HCT116 (cell line): ENCODE measurements around the gene RHOBTB1. TPM values are rescaled to one million over a fixed set of nuclear protein-coding genes. Genes with fewer than 3 reads are reported as not detected.

Experiments
- ATAC-seq: fragments of 200-7000 bp; cut with Tn5 transposase; 2 replicates; pipeline ENCODE4 v1.9.1; 2020; ENCODE audit warnings: mild to moderate bottlenecking, moderate library complexity
- BruUV-seq: library from RNA; stranded (reverse); fragments of 400-500 nt; replicated peaks from 2 replicates; lab custom pipeline; 2021; lab: Mats Ljungman, UMichigan
- CTCF ChIA-PET: fragments of 300-600 bp; sonication (Branson Sonifier 250); formaldehyde crosslinking; loops from one replicate; lab custom pipeline; 2021; ENCODE audit warnings: antibody characterized with exemption; lab: Charles Lee
- POLR2A ChIA-PET: fragments of 300-600, 350-600 bp; sonication (Branson Sonifier 250); formaldehyde crosslinking; loops from one replicate; lab custom pipeline; 2021; ENCODE audit warnings: antibody characterized with exemption; lab: Charles Lee
- RAD21 ChIA-PET, 2 experiments: fragments of 300-600 bp; sonication (Branson Sonifier 250); formaldehyde crosslinking; loops; one replicate each; lab custom pipeline; 2023; ENCODE audit warnings: low total read pairs in 2 of 2; ENCODE audit not compliant: uncharacterized antibody in 2 of 2, unreplicated experiment in 2 of 2, low non-redundant PET in 1 of 2; lab: Charles Lee
- DNase-seq: peaks from one replicate; pipeline ENCODE4 v3.0.0-alpha.2; 2010; ENCODE audit warnings: low read depth, low spot score
- H2AFZ ChIP-seq: fragments of 200-600 bp; shearing (Covaris generic), sonication (generic); 2 replicates; pipeline ENCODE4 v1.6.1; 2017; ENCODE audit warnings: low read depth, mixed run types, mixed read lengths, antibody characterized with exemption, low read length; ENCODE audit not compliant: poor library complexity, severe bottlenecking
- H3K27ac ChIP-seq: 2 replicates; pipeline ENCODE4 v1.5.1; 2012; ENCODE audit warnings: low read depth, low read length
- H3K27me3 ChIP-seq: fragments of 200-600 bp; sonication (generic); 2 replicates; pipeline ENCODE4 v1.6.1; 2016; ENCODE audit warnings: mixed run types, low read length, mixed read lengths; ENCODE audit not compliant: insufficient read depth
- H3K36me3 ChIP-seq, 2 experiments: fragments of 200-500 bp in 1 of 2; fragments of 200-600 bp in 1 of 2; sonication (Bioruptor generic) in 1 of 2; sonication (generic) in 1 of 2; 2 replicates each; pipeline versions ENCODE4 v1.5.1 to v1.6.1; 2014 to 2016; ENCODE audit warnings: low read length in 2 of 2, inconsistent platforms in 1 of 2, mixed read lengths in 1 of 2, mixed run types in 1 of 2; ENCODE audit not compliant: insufficient read depth in 2 of 2, control insufficient read depth in 1 of 2
- H3K4me1 ChIP-seq, 2 experiments: fragments of 200-600 bp in 1 of 2; sonication (generic) in 1 of 2; 2 replicates each; pipeline versions ENCODE4 v1.5.1 to v1.6.1; 2012 to 2017; ENCODE audit warnings: low read length in 2 of 2, inconsistent platforms in 1 of 2, mild to moderate bottlenecking in 1 of 2, mixed read lengths in 1 of 2, mixed run types in 1 of 2, moderate library complexity in 1 of 2; ENCODE audit not compliant: insufficient read depth in 2 of 2, control insufficient read depth in 1 of 2
- H3K4me2 ChIP-seq: fragments of 200-600 bp; sonication (generic); 2 replicates; pipeline ENCODE4 v1.6.1; 2017; ENCODE audit warnings: mixed run types, low read length, mixed read lengths
- H3K4me3 ChIP-seq, 2 experiments: fragments of 200-600 bp in 1 of 2; sonication (generic) in 1 of 2; replicated peaks in 1 of 2; 2 replicates each; pipeline ENCODE4 v1.5.1; 2011 to 2016; ENCODE audit warnings: low read length in 2 of 2, control low read depth in 1 of 2, low read depth in 1 of 2, mild to moderate bottlenecking in 1 of 2, mixed read lengths in 1 of 2, mixed run types in 1 of 2
- H3K79me2 ChIP-seq: fragments of 200-600 bp; sonication (generic); 2 replicates; pipeline ENCODE4 v1.6.1; 2017; ENCODE audit warnings: mild to moderate bottlenecking, mixed run types, low read length, moderate library complexity, mixed read lengths; ENCODE audit not compliant: insufficient read depth
- H3K9ac ChIP-seq: fragments of 200-600 bp; sonication (generic); 2 replicates; pipeline ENCODE4 v1.6.1; 2016; ENCODE audit warnings: low read length, mixed read lengths
- H3K9me2 ChIP-seq: fragments of 200-600 bp; sonication (generic), shearing (Covaris generic); 2 replicates; pipeline ENCODE4 v1.6.1; 2017; ENCODE audit warnings: mixed run types, mild to moderate bottlenecking, moderate library complexity; ENCODE audit not compliant: insufficient read depth
- H3K9me3 ChIP-seq, 2 experiments: fragments of 200-500 bp in 1 of 2; fragments of 200-600 bp in 1 of 2; sonication (Bioruptor generic) in 1 of 2; sonication (generic) in 1 of 2; 2 replicates each; pipeline ENCODE4 v1.6.1; 2014 to 2017; ENCODE audit warnings: low read length in 2 of 2, mixed read lengths in 2 of 2, inconsistent platforms in 1 of 2, low read depth in 1 of 2, mild to moderate bottlenecking in 1 of 2, mixed run types in 1 of 2, moderate library complexity in 1 of 2; ENCODE audit not compliant: control insufficient read depth in 1 of 2, insufficient read depth in 1 of 2
- H4K20me1 ChIP-seq: fragments of 200-600 bp; sonication (generic), shearing (Covaris generic); 2 replicates; pipeline ENCODE4 v1.6.1; 2017; ENCODE audit warnings: mixed run types, mild to moderate bottlenecking, moderate library complexity; ENCODE audit not compliant: insufficient read depth
- EGR1 ChIP-seq: IDR thresholded peaks from 2 replicates; pipeline ENCODE4 v1.6.1; 2012; ENCODE audit warnings: low read depth
- EZH2 ChIP-seq: fragments of 200-600 bp; sonication (generic); IDR thresholded peaks from 2 replicates; pipeline ENCODE4 v1.6.1; 2017; ENCODE audit warnings: antibody characterized with exemption, mixed run types
- POLR2AphosphoS5 ChIP-seq: IDR thresholded peaks from 2 replicates; pipeline ENCODE4 v1.6.1; 2011; ENCODE audit warnings: mild to moderate bottlenecking, low read depth, low read length, moderate library complexity
- RAD21 ChIP-seq: IDR thresholded peaks from 2 replicates; pipeline ENCODE4 v1.6.1; 2012; ENCODE audit warnings: low read depth, mild to moderate bottlenecking
- TCF7L2 ChIP-seq: IDR thresholded peaks from 2 replicates; pipeline ENCODE4 v1.7.0; 2011; ENCODE audit warnings: borderline replicate concordance, inconsistent platforms; ENCODE audit not compliant: insufficient read depth, insufficient read length; ENCODE audit errors: extremely low read depth
- ZFX ChIP-seq: fragments of 450-650 bp; IDR thresholded peaks from 2 replicates; pipeline ENCODE4 v1.6.1; 2017
- intact Hi-C: fragments of 100-400 bp; cut with micrococcal nuclease; formaldehyde crosslinking; loops from 2 replicates; pipeline ENCODE4 v1.10.0; 2022
- total RNA-seq: library from RNA; stranded (reverse); gene quantifications from one replicate; pipeline ENCODE4 v1.2.1, GENCODE V29; 2021; ENCODE audit not compliant: unreplicated experiment
- TF ChIP-seq, protein P1 (sequence below), 3 experiments: fragments of 200-600 bp in 1 of 3; sonication (generic) in 1 of 3; IDR thresholded peaks in 2 of 3; conservative IDR thresholded peaks in 1 of 3; 2 replicates each; pipeline ENCODE4 v1.5.1; 2012 to 2017; ENCODE audit warnings: low read depth in 2 of 3, low read length in 2 of 3, antibody characterized with exemption in 1 of 3, borderline replicate concordance in 1 of 3, control low read depth in 1 of 3, mild to moderate bottlenecking in 1 of 3, mixed read lengths in 1 of 3, mixed run types in 1 of 3, moderate library complexity in 1 of 3; ENCODE audit not compliant: insufficient read depth in 1 of 3

The RHOBTB1 gene
- total RNA-seq, 1 experiment from 2014 or later = 1.6 TPM

DNA sequence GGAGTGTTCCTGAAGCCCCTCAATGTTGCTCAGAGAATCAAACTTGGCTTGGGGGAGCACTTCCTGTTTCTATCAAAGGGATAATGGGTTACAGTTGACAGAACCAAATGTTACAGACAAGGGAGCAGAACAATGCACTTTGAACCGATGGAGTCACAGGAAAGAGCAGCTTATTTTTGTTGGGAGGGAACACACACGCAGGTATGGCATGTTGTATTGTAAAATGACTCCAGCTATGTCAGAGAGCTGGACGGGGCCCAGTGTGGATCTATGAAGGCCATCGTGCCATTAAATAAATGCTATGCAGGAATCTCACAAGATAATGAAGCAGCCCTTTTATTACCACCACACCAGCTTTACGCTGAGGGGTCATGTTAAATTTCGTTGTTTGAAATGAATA, 35.1 kb downstream of the RHOBTB1 start:
- DNase-seq = no peak
- ATAC-seq = no peak
- Histone ChIP-seq H4K20me1 (no peaks in the 10 kb centered on the region), H2AFZ (no peak overlapping the region), H3K27ac (no peak overlapping the region), H3K4me1 (no peaks in the 10 kb centered on the region), H3K4me3 (no peak overlapping the region), H3K9ac (no peak overlapping the region), H3K79me2 (no peaks in the 10 kb centered on the region), H3K36me3 (no peaks in the 10 kb centered on the region), H3K27me3 (no peaks in the 10 kb centered on the region), H3K4me2 (no peak overlapping the region), H3K9me3 (no peaks in the 10 kb centered on the region), H3K9me2 (no peaks in the 10 kb centered on the region)
- ChIA-PET POLR2A (no interaction called here), CTCF (no interaction called here), RAD21 (no interaction called here)
- intact Hi-C loops = no loop called here
- BruUV-seq = no TSS peak
- TF ChIP-seq EGR1 = no peak
- no peak for TF ChIP-seq POLR2AphosphoS5
- TF ChIP-seq RAD21 = no peak
- TF ChIP-seq, protein P1, sequence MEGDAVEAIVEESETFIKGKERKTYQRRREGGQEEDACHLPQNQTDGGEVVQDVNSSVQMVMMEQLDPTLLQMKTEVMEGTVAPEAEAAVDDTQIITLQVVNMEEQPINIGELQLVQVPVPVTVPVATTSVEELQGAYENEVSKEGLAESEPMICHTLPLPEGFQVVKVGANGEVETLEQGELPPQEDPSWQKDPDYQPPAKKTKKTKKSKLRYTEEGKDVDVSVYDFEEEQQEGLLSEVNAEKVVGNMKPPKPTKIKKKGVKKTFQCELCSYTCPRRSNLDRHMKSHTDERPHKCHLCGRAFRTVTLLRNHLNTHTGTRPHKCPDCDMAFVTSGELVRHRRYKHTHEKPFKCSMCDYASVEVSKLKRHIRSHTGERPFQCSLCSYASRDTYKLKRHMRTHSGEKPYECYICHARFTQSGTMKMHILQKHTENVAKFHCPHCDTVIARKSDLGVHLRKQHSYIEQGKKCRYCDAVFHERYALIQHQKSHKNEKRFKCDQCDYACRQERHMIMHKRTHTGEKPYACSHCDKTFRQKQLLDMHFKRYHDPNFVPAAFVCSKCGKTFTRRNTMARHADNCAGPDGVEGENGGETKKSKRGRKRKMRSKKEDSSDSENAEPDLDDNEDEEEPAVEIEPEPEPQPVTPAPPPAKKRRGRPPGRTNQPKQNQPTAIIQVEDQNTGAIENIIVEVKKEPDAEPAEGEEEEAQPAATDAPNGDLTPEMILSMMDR (IDR thresholded peaks at IDR 0.05 in 2 of 3, conservative IDR thresholded peaks at IDR 0.05 in 1 of 3; ENCODE audit: borderline replicate concordance in 1 of 3, insufficient read depth in 1 of 3, low read depth in 2 of 3, low read length in 2 of 3) = no peak
- no peak for TF ChIP-seq EZH2
- TF ChIP-seq ZFX = no peak
- TF ChIP-seq TCF7L2 = no peak

DNA sequence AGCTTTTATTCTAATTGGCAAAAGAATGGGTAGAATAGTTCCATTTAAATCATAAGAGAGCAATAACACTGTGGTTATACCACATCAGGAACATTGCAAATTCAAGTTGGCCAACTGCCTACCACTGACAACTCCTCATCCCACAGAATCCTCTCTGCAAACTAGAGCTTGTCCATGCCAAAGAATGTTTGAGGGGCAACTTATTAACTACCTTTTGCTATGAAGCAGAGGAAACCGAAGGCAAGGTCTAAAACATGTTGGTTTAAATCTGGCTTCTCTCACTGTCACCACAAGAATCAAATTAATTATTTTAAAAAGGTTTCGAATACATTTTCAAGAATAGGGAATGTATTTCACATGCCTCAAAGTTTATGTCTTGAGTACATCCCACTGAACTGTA, 36.0 kb downstream of the RHOBTB1 start:
- Histone ChIP-seq H3K36me3 (no peaks in the 10 kb centered on the region), H3K9ac (no peak overlapping the region), H4K20me1 (no peaks in the 10 kb centered on the region), H3K27me3 (no peaks in the 10 kb centered on the region), H3K4me2 (no peak overlapping the region), H3K9me2 (no peaks in the 10 kb centered on the region), H3K4me3 (no peak overlapping the region), H3K4me1 (no peaks in the 10 kb centered on the region), H3K79me2 (no peaks in the 10 kb centered on the region), H2AFZ (no peak overlapping the region), H3K9me3 (no peaks in the 10 kb centered on the region), H3K27ac (no peak overlapping the region)
- no peak for TF ChIP-seq EZH2
- CTCF ChIA-PET = no interaction called here
- RAD21 ChIA-PET = no interaction called here
- BruUV-seq = no TSS peak
- POLR2A ChIA-PET = no interaction called here
- no peak for DNase-seq
- intact Hi-C loops = no loop called here
- no peak for ATAC-seq
